Esophagus squamous epithelium (tissue), 5 donors: ENCODE results near the gene FHOD3. TPM values are rescaled to one million over a fixed set of nuclear protein-coding genes. Genes with fewer than 3 reads are reported as not detected.

Source experiments
- DNase-seq: peaks from one replicate; lab custom pipeline; 2025; lab: John Stamatoyannopoulos, UW
- H3K27ac ChIP-seq, 4 donors: fragments of 200-600 bp; sonication (generic); one replicate each; pipeline ENCODE4 v1.5.1; 2016 to 2019; ENCODE audit warnings: mild to moderate bottlenecking in 1 of 4
- H3K27me3 ChIP-seq, 4 donors: fragments of 200-600 bp; sonication (generic); 1 replicate in 3 of 4; 2 replicates in 1 of 4; pipeline versions ENCODE4 v1.5.1 to v1.6.0; 2017 to 2021; ENCODE audit warnings: antibody characterized with exemption in 1 of 4
- H3K36me3 ChIP-seq, 3 donors: fragments of 200-600 bp; sonication (generic); one replicate each; pipeline ENCODE4 v1.5.1; 2016 to 2019
- H3K4me1 ChIP-seq, 3 donors: fragments of 200-600 bp; sonication (generic); one replicate each; pipeline ENCODE4 v1.5.1; 2017 to 2019
- H3K4me3 ChIP-seq, 4 donors: fragments of 200-600 bp; sonication (generic); 1 replicate in 3 of 4; 2 replicates in 1 of 4; pipeline ENCODE4 v1.5.1; 2016 to 2019; ENCODE audit warnings: mild to moderate bottlenecking in 2 of 4, moderate library complexity in 1 of 4
- H3K9me3 ChIP-seq, 3 donors: fragments of 200-600 bp; sonication (generic); one replicate each; pipeline ENCODE4 v1.5.1; 2016 to 2019
- CTCF ChIP-seq, 6 experiments: fragments of 450-650 bp in 4 of 6; fragments of 200-600 bp in 2 of 6; sonication (generic) in 2 of 6; IDR thresholded peaks; one replicate each; pipeline ENCODE4 v1.5.1; 2016 to 2019; ENCODE audit warnings: antibody characterized with exemption in 6 of 6, mild to moderate bottlenecking in 4 of 6, moderate library complexity in 4 of 6
- POLR2A ChIP-seq, 4 donors: fragments of 450-650 bp; IDR thresholded peaks; one replicate each; pipeline ENCODE4 v1.6.1; 2017; ENCODE audit warnings: antibody characterized with exemption in 4 of 4, mild to moderate bottlenecking in 4 of 4, moderate library complexity in 3 of 4
- WGBS, 2 donors: methylation state at CpG; one replicate each; pipeline ENCODE4 v1.1.5; 2018; 5-methylcytosine and 5-hydroxymethylcytosine counted together
- intact Hi-C: fragments of 100-400 bp; cut with DNase I; formaldehyde crosslinking; loops from one replicate; pipeline ENCODE4 v1.15.0; 2022
- total RNA-seq, 4 donors: library from RNA; depleted of rRNA; stranded (reverse); fragments of >200 nt; gene quantifications; one replicate each; pipeline ENCODE4 v1.1.0, GENCODE V29; 2016
- donor health status: DM: yes; HTN: yes; CAD: no.

Gene FHOD3
- total RNA-seq, 4 donors from 2014 or later = 3.1 to 29.6 (median 5.7) TPM

DNA sequence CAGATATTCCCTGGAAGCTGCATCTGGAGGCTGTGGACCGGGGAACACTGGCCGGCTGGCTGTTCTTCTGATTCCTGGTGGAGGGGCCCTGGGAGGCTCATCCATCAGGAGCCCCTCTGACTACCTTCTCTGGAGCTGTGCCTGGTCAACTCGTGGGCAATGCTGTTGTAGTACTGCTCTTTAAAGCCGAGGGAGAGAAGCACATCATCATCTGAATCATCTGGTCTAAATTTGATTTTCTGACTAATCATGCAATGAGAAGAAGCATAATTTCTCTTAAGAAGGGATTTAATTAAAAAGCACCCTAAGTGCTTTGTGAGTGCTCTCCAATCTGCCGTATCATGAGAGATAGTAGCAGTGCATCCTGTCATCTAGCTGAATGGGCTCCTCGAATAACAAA is 229.5 kb downstream of the FHOD3 start:
- no peaks in the 10 kb centered on the region for H3K9me3 ChIP-seq
- no peak overlapping the region for H3K4me3 ChIP-seq
- intact Hi-C loops = no loop called here
- peaks cover 0 to 8% (median 4%) of the 10 kb centered on the region in 3 donors for H3K4me1 ChIP-seq
- no peaks in the 10 kb centered on the region for H3K36me3 ChIP-seq
- H3K27ac ChIP-seq = no peak overlapping the region
- no peak for TF ChIP-seq POLR2A (IDR thresholded peaks at IDR 0.05)
- TF ChIP-seq CTCF (IDR thresholded peaks at IDR 0.05) = no peak
- no peak for DNase-seq
- WGBS, 2 donors = 69 to 78% methylated on average over 6 of the region's 6 CpGs
- no peaks in the 10 kb centered on the region for H3K27me3 ChIP-seq

GRCh38 chr18:36527740-36528455 is 230.4 kb downstream of the FHOD3 start:
- no peak for DNase-seq
- no peak for TF ChIP-seq CTCF (IDR thresholded peaks at IDR 0.05)
- TF ChIP-seq POLR2A (IDR thresholded peaks at IDR 0.05) = no peak
- WGBS, 2 donors = 50 to 88% methylated on average over 2 of the region's 2 CpGs
- Histone ChIP-seq H3K4me3 (no peak overlapping the region), H3K4me1 (peaks cover 0 to 17% (median 6%) of the 10 kb centered on the region in 3 donors), H3K27ac (no peak overlapping the region), H3K27me3 (no peaks in the 10 kb centered on the region), H3K36me3 (no peaks in the 10 kb centered on the region), H3K9me3 (no peaks in the 10 kb centered on the region)
- intact Hi-C loops = no loop called here

DNA sequence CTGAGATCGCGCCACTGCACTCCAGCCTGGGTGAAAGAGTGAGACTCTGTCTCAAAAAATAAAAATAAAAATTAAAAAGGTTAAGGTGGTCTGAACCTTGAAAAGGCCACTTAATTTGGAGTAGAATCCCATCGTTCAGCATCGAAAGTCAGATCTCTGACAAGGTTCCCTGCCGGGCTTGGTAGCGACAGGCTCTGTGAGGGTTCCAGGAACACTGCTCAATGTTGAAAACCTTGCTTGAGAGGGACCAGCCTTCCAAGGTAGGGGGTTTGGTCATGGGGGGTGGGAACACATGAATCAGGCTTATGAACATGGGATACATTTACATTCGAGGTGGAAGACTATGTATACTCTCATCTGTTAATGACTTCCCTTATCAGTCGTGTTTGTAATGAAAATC is 232.2 kb downstream of the FHOD3 start:
- no peaks in the 10 kb centered on the region for H3K27me3 ChIP-seq
- no peaks in the 10 kb centered on the region for H3K36me3 ChIP-seq
- DNase-seq = no peak
- no peak overlapping the region for H3K27ac ChIP-seq
- H3K4me1 ChIP-seq = peaks cover 0 to 28% (median 6%) of the 10 kb centered on the region in 3 donors
- no peaks in the 10 kb centered on the region for H3K9me3 ChIP-seq
- TF ChIP-seq POLR2A (IDR thresholded peaks at IDR 0.05) = no peak
- TF ChIP-seq CTCF (IDR thresholded peaks at IDR 0.05) = no peak
- intact Hi-C loops = no loop called here
- WGBS, 2 donors = 88 to 94% methylated on average over 8 of the region's 8 CpGs
- no peak overlapping the region for H3K4me3 ChIP-seq

DNA sequence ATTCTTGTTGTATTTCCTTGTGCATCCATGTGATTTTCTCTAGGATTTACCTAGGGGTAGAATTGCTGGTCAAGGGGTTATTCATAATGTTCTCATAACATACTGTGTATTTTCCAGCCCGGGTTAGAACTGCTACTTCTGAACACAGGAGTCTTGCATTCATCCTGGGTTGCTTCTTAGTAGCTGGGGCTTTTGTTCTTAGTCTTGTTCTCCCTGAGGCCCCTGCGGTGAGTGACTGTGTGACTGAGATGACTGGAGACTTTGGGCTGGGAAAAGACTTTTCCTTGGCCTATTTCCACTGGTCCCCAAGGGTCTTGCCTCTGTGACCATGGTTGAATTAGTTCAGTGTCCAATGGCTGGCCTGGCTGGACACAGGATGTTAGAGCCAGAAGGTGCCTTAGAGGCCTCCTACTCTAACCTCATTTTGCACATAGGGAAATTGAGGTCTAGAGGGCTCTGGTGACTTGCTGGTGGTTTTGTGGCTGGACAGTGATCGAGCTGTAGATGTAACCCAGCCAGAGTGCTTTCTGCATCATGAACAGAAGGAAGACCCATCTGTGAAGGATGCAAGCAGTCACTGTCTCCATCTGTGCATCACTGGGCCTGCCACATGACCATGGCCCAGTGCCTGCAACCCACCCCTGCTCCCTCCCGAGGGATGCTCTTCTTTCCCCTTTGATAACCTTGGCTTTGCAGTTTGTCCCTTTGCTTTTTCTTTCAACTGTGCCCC is 233.3 kb downstream of the FHOD3 start:
- TF ChIP-seq POLR2A (IDR thresholded peaks at IDR 0.05) (no peak), CTCF (IDR thresholded peaks at IDR 0.05) (no peak)
- no peaks in the 10 kb centered on the region for H3K36me3 ChIP-seq
- WGBS, 2 donors = 83 to 90% methylated on average over 3 to 4 of the region's 4 CpGs
- H3K9me3 ChIP-seq = no peaks in the 10 kb centered on the region
- DNase-seq = no peak
- no peak overlapping the region for H3K27ac ChIP-seq
- H3K27me3 ChIP-seq = no peaks in the 10 kb centered on the region
- intact Hi-C loops = no loop called here
- no peak overlapping the region for H3K4me3 ChIP-seq
- H3K4me1 ChIP-seq = peaks cover 0 to 28% (median 6%) of the 10 kb centered on the region in 3 donors

DNA sequence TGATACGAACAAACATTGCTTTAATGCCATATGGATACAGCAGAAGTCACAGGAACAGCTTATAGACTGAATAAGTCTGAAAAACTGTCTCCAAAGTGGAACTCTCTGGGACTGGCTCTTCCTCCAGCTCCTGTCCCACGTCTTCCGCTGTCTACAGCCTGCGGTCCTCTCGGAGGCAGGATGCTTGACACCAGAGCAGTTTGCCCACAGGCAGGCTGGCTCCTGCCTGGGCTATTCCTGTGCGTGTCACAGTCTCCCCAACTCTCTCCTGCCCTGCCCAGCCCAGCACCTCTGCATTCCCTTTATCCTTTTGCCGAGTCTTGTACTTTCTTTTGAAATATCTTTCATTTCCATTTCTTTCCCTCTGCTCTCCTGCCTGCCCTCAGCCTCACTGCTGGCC is 234.1 kb downstream of the FHOD3 start:
- WGBS, 2 donors = 54 to 66% methylated on average over 7 of the region's 7 CpGs
- H3K4me1 ChIP-seq = peaks cover 0 to 28% (median 6%) of the 10 kb centered on the region in 3 donors
- no peaks in the 10 kb centered on the region for H3K9me3 ChIP-seq
- DNase-seq = no peak
- TF ChIP-seq CTCF (IDR thresholded peaks at IDR 0.05) = no peak
- intact Hi-C loops = no loop called here
- no peaks in the 10 kb centered on the region for H3K27me3 ChIP-seq
- H3K27ac ChIP-seq = peak overlapping the region in 3 of 4 donors; percentile 23 to 76 (median 48)
- no peak overlapping the region for H3K4me3 ChIP-seq
- H3K36me3 ChIP-seq = no peaks in the 10 kb centered on the region
